Stimulated activated CD4-positive, alpha-beta T cell treated with anti-CD3 and anti-CD28 coated beads, Interleukin-12 subunit alpha, Interleukin-12 subunit beta, amount 100 ng/mL, for 48 hours (primary cell): ENCODE measurements around the gene GLT6D1.

ENCODE experiments used
- DNase-seq, 3 donors: peaks; one replicate each; pipeline ENCODE4 v3.0.0-alpha.2; 2020; ENCODE audit warnings: low read depth in 2 of 3, low spot score in 1 of 3

The GLT6D1 gene

DNA sequence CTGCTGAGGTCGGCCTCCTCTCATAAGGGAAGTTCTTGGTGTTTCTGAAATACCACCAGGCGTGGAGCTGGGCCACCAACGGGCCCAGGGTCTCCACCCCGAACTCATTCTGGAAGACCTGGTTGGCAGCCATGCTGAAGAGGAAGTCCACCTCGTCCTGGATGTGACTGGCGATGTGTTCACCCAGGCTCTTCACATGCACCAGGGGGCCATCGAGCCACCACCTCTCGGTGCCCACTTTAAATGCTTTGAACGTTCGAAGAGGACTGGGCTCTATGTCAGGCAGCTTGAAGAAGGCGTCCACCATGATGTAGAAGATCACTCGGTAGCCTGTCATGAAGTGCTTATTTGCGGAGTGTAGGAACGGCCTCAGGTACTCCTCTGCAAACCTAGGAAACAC is 15.1 kb downstream of the GLT6D1 start:
- DNase-seq = no peak

GRCh38 chr9:135622415-135623020 is 16.8 kb downstream of the GLT6D1 start:
- DNase-seq = no peak

DNA sequence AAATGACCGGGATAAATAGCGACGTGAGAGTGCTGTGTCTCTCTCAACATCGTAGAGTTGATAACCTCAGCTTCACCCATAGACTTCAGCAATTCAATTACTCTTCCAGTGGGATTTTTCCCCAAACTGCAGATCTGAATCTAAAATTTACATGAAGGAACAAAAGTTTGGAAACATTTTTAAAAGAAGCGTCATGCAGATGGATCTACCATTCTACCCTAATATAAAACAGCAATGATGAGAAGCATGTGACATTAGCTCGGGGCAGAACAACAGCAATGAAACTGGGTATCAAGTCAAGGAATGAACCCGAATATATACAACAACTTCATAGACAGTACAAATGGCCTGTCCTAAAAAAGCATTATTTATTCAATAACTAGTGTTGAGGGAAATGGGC is 18.8 kb downstream of the GLT6D1 start:
- no peak for DNase-seq

DNA sequence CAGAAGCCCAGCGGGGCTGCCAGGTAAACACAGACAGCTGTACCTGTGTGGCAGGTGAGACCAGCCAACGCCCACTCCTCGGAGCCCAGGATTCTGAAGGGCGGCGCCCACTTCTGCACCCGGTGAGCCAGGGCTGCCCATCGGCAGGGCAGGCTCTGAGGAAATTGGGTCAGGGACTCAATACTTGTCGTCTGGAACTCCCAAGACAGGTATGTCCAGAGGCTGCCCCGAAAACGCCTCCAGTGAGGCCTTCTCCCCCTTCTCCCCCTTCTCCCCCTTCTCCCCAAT is 19.8 kb downstream of the GLT6D1 start:
- no peak for DNase-seq

GRCh38 chr9:135618866-135619598 is 20.3 kb downstream of the GLT6D1 start:
- no peak for DNase-seq

GRCh38 chr9:135617991-135618411 is 21.3 kb downstream of the GLT6D1 start:
- DNase-seq = no peak

DNA sequence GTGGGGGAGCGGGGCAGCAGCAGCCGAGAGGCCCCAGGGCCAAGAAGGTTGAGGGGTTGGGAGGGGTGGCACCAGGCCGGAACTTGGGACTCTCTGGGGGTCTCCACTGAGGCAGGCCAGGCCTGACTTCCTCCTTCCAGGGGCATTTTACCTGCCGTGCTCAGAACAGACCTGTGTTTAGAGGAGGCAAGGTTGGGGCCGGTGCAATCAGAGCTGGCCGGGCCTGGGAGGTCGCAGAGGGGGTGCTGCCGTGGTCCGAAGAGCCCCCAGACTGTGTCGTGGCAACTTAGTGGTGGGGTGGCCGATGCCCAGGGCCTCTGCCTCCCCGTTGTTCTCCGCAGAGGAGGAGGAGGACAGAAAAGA is 21.8 kb downstream of the GLT6D1 start:
- no peak for DNase-seq

DNA sequence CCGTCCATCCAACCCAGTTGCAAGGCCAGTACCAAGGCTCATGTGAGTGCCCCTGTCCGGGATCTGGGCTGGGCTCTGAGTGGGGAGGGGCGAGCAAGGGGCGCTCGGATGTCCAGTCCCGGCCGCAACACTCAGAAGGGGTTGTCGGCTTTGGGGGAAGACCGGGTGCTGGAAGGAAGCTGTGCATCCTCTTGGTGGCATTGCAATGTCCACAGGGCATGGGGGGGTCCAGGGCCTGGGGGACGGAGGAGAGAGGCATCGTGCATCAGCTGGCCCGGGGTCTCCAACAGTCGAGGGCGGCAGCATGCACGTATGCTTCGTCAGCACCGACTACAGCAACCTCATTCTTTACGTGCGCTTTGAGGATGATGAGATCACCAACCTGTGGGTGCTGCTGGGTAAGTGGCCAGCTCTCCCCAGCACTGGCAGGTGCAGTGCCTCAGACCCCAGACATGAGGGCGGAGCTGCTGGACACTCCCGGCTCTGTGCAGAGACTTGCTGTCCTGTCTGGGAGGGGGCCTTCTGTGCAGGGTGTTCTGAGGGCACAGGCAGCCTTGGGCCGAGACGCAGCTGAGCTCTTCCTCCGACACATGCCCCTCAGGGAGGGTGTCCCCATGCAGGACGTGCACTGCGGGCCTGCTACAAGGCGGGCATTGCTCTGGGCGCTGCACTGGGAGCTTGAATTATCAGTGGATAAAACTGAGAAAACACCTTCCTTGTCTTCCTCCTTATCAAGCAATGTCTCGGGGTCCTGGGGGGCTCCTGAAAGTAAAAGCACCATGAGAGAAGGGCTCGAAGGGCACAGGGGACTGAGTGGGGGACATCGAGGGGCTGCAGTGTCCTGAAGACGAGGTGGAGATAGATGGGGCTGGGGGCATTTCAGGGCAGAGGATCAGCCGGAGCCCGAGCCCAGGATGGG is 22.5 kb downstream of the GLT6D1 start:
- DNase-seq = no peak

DNA sequence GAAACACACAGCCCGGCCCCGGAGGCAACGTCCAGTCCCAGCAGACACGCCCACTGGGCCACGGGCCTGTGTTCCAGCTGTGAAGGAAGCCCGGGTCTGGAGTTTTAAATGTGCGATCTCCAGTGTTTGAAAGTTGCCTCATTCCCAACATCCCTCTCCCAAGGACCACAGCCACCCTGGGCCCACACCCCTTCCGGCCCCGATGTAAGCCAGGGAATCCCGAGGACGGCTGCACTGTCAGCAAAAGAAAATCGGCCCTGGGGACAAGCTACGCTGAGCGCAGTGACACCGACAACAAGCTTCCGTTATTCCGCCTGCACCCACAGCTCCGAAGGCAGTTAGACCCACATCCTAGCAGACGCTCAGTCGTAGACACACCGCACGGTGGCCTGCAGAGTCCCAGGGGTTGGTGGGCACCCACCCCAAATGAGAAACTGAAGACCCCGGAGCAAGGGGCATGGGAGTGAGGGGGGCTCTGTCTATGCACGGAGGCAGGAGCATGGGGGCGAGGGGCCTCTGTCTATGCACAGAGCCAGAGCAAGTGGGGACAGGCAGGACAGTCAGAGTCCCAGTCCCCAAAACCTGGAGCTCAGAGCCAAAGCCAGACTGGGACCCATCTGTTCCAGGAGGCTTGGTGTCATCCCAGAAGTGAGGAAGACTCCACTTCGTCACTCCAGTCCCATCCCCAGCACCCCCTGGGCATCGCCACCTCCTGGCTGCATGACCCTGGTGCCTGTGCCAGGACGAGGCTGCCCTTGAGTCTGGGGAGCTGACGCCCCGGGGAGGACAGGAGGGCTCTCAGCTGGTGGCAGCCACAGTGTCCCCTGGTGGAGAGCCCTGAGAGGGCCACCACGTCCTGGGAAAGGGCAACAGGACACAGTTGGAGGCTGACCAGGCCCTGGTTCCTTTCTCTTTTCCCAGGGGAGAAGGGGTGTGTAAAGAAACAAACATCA is 23.4 kb downstream of the GLT6D1 start:
- no peak for DNase-seq

DNA sequence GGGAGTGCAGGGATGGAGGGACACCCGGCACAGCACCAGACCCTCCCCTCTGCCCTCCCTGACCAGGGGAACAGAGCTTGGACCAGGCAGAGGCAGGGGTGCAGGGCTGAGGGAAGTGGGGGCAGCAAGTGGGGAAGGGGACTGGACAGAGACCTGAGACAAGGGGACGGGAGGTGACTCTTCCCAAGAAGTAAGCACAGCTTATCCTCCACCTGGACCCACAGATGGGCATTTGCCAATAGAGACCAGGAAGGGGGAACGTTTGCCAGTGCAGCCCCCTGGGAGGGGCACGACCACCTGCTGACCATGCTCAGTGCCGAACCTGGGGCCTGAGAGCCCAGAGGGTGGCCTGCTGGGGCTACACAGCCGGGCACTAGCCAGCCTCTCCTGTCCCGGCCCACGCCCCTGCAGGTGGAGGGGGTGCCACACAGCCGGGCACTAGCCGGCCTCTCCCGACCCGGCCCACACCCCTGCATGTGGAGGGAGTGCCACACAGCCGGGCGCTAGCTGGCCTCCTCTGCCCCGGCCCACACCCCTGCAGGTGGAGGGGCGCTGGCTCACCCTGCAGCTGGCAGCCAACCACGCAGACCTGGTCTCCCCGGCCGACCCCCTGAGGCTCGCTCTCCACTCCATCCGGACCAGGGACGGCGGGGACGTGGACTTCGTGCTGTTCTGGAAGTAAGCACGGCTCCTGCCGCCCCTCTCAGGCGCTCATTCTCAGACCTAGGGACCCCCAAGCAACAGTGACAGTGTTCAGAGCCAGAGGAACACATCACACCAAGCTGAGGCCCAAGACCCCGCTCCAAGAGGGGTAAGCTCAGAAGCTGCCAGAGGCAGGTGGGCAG is 24.3 kb downstream of the GLT6D1 start:
- no peak for DNase-seq

GRCh38 chr9:135613946-135614805 is 25.2 kb downstream of the GLT6D1 start:
- DNase-seq = no peak

- no peak for DNase-seq
Observed at GRCh38 chr9:135612981-135613910, 26.1 kb downstream of the GLT6D1 start.

DNA sequence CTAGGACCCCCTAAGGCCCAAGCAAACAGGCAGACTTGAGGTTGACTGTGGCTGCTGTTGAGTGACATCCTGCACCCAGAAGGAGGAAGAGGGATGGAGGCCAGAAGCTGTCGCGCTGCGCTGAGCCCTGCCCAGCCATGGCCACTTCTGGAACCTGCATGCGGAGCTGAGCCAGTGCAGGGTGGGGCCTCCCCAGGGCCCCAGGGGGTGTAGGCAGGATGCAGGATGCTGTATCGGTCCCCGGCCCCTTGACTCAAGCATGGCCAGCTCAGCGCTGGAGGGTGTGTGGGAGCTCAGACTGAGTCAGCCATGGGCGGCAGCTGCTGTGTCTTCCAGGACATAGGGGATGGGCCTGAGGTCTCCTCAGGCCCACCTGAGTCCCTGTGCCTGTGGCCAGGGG is 26.9 kb downstream of the GLT6D1 start:
- DNase-seq = no peak

DNA sequence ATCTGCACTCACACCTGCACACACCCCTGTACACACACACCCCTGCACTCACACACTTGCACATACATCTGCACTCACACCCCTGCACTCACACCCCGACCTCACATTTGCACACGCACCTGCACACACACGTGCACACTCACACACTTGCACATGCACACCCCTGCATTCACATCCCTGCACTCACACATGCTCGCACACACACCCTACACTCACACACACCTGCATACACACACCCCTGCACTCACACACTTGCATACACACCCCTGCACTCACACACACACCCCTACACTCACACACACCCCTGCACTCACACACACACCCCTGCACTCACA is 27.5 kb downstream of the GLT6D1 start:
- DNase-seq = no peak

- no peak for DNase-seq
Observed at GRCh38 chr9:135611142-135611874, 28.0 kb downstream of the GLT6D1 start.

- DNase-seq = no peak
Observed at GRCh38 chr9:135610290-135611141, 28.8 kb downstream of the GLT6D1 start.
